Sigmoid colon (tissue), 7 donors: ENCODE results near the gene NTMT1. TPM values are rescaled to one million over a fixed set of nuclear protein-coding genes. Genes with fewer than 3 reads are reported as not detected.
A peak's percentile ranks its signal among the peaks of the same experiment; 100 is the strongest.

Experiments
- DNase-seq: peaks from one replicate; pipeline ENCODE4 v3.0.0-alpha.2; 2019
- H3K27ac ChIP-seq, 4 donors: fragments of 200-600 bp; sonication (generic); one replicate each; pipeline ENCODE4 v1.5.1; 2016 to 2019; ENCODE audit warnings: mild to moderate bottlenecking in 1 of 4
- H3K27me3 ChIP-seq, 3 donors: fragments of 200-600 bp; sonication (generic); one replicate each; pipeline ENCODE4 v1.5.1; 2019; ENCODE audit warnings: mild to moderate bottlenecking in 1 of 3
- H3K36me3 ChIP-seq, 4 donors: fragments of 200-600 bp; sonication (generic); one replicate each; pipeline ENCODE4 v1.5.1; 2016 to 2019
- H3K4me1 ChIP-seq, 4 donors: fragments of 200-600 bp; sonication (generic); one replicate each; pipeline ENCODE4 v1.5.1; 2017 to 2019
- H3K4me3 ChIP-seq, 4 donors: fragments of 200-600 bp; sonication (generic); one replicate each; pipeline ENCODE4 v1.5.1; 2017 to 2019; ENCODE audit warnings: mild to moderate bottlenecking in 2 of 4, moderate library complexity in 1 of 4
- H3K9me3 ChIP-seq, 4 donors: fragments of 200-600 bp in 3 of 4; sonication (generic) in 3 of 4; one replicate each; pipeline versions ENCODE4 v1.5.1 to v1.6.1; 2013 to 2019
- EP300 ChIP-seq, 4 donors: sonication (generic); formaldehyde crosslinking; IDR thresholded peaks; one replicate each; pipeline ENCODE4 v1.6.1; 2017; ENCODE audit warnings: antibody characterized with exemption in 4 of 4
- POLR2A ChIP-seq, 2 donors: fragments of 450-650 bp; IDR thresholded peaks; one replicate each; pipeline ENCODE4 v1.6.1; 2016; ENCODE audit warnings: antibody characterized with exemption in 2 of 2, mild to moderate bottlenecking in 2 of 2, moderate library complexity in 2 of 2
- POLR2AphosphoS5 ChIP-seq, 4 donors: sonication (generic); formaldehyde crosslinking; IDR thresholded peaks; one replicate each; pipeline ENCODE4 v1.6.1; 2017; ENCODE audit warnings: antibody characterized with exemption in 4 of 4
- WGBS, 2 donors: extraction: QIAGEN DNeasy Blood & Tissue Kit; methylation state at CpG; one replicate each; pipeline ENCODE4 v1.1.7; 2013; 5-methylcytosine and 5-hydroxymethylcytosine counted together
- intact Hi-C: fragments of 100-400 bp; cut with DNase I; formaldehyde crosslinking; loops from one replicate; pipeline ENCODE4 v1.15.1; 2023
- polyA plus RNA-seq, 3 donors: library from polyadenylated mRNA; stranded (reverse); fragments of 200-250 nt; gene quantifications; one replicate each; pipeline ENCODE4 v1.2.3, GENCODE V29; 2013
- total RNA-seq, 4 donors: library from RNA; depleted of rRNA; stranded (reverse); fragments of >200 nt; gene quantifications; one replicate each; pipeline ENCODE4 v1.1.0, GENCODE V29; 2016
- TF ChIP-seq, protein P1 (sequence below), 4 experiments: fragments of 450-650 bp in 3 of 4; fragments of 200-600 bp in 1 of 4; IDR thresholded peaks; one replicate each; pipeline ENCODE4 v1.5.1; 2016 to 2019; ENCODE audit warnings: antibody characterized with exemption in 4 of 4, mild to moderate bottlenecking in 3 of 4, moderate library complexity in 2 of 4
- donor health status: healthy with polysubstance abuse.
- donor health status: Bipolar disorder and iron deficiency.
- donor health status: healthy.

Gene NTMT1
- total and polyA plus RNA-seq, 7 donors, result 5.8 to 49.3 (median 22.5) TPM

GRCh38 chr9:129597355-129598088, 28.4 kb upstream of the NTMT1 start:
- DNase-seq, result peak; percentile 86
- peak in 1 of 4 donors; percentile 44 for TF ChIP-seq POLR2AphosphoS5 (IDR thresholded peaks at IDR 0.05)
- no peak for TF ChIP-seq POLR2A (IDR thresholded peaks at IDR 0.05)
- Histone ChIP-seq H3K9me3 (no peaks in the 10 kb centered on the region), H3K4me1 (peaks cover 0 to 23% (median 22%) of the 10 kb centered on the region in 4 donors), H3K4me3 (peak overlapping the region; percentile 16 to 58 (median 51)), H3K36me3 (no peaks in the 10 kb centered on the region), H3K27me3 (no peaks in the 10 kb centered on the region), H3K27ac (peak overlapping the region; percentile 86 to 91 (median 88))
- 1 to 4% methylated on average over 57 of the region's 57 CpGs for WGBS, 2 donors
- intact Hi-C loops, result no loop called here

DNA sequence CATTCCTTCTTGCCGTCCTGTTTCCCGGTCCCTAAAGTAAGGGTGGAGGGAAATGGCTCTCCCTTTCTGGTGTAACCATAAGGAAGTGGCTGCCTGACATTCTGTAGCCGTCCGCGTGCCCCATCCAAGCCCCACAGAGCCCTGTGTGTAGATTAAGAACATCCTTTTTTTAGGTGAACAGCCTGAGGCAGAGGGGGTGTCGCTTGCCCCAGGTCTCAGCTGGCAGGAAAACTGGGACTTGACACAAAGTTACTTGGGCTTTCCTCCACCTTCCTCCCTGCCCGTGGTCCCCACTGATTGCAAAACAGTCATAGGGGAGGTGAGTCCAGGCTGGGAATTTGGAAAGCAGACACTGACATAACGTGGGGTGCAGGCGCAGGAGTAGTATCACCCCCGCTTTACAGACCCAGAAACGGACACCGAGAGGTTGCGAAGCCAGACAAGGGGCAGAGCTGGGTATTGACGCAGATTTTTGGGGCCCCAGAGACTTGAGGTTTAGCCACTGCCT, 27.8 kb upstream of the NTMT1 start:
- DNase-seq, result no peak
- intact Hi-C loops, result no loop called here
- Histone ChIP-seq H3K9me3 (no peaks in the 10 kb centered on the region), H3K4me3 (peak overlapping the region in 2 of 4 donors; percentile 53 to 58), H3K4me1 (peaks cover 0 to 23% (median 22%) of the 10 kb centered on the region in 4 donors), H3K27ac (peak overlapping the region; percentile 86 to 91 (median 88)), H3K27me3 (no peaks in the 10 kb centered on the region), H3K36me3 (no peaks in the 10 kb centered on the region)
- 48% methylated on average over 14 of the region's 14 CpGs for WGBS, 2 donors
- TF ChIP-seq EP300 (IDR thresholded peaks at IDR 0.05), result no peak
- TF ChIP-seq POLR2A (IDR thresholded peaks at IDR 0.05), result no peak
- TF ChIP-seq POLR2AphosphoS5 (IDR thresholded peaks at IDR 0.05), result no peak
- TF ChIP-seq, protein P1, sequence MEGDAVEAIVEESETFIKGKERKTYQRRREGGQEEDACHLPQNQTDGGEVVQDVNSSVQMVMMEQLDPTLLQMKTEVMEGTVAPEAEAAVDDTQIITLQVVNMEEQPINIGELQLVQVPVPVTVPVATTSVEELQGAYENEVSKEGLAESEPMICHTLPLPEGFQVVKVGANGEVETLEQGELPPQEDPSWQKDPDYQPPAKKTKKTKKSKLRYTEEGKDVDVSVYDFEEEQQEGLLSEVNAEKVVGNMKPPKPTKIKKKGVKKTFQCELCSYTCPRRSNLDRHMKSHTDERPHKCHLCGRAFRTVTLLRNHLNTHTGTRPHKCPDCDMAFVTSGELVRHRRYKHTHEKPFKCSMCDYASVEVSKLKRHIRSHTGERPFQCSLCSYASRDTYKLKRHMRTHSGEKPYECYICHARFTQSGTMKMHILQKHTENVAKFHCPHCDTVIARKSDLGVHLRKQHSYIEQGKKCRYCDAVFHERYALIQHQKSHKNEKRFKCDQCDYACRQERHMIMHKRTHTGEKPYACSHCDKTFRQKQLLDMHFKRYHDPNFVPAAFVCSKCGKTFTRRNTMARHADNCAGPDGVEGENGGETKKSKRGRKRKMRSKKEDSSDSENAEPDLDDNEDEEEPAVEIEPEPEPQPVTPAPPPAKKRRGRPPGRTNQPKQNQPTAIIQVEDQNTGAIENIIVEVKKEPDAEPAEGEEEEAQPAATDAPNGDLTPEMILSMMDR (IDR thresholded peaks at IDR 0.05), result no peak

- Histone ChIP-seq H3K4me1 (peaks cover 0 to 22% (median 22%) of the 10 kb centered on the region in 4 donors), H3K27ac (no peak overlapping the region), H3K27me3 (no peaks in the 10 kb centered on the region), H3K4me3 (no peak overlapping the region), H3K36me3 (no peaks in the 10 kb centered on the region), H3K9me3 (no peaks in the 10 kb centered on the region)
- intact Hi-C loops, result no loop called here
- TF ChIP-seq POLR2A (IDR thresholded peaks at IDR 0.05) (no peak), POLR2AphosphoS5 (IDR thresholded peaks at IDR 0.05) (no peak), EP300 (IDR thresholded peaks at IDR 0.05) (no peak)
- TF ChIP-seq, protein P1 (IDR thresholded peaks at IDR 0.05), result no peak
- 83 to 84% methylated on average over 9 of the region's 9 CpGs for WGBS, 2 donors
- DNase-seq, result no peak
Observed at GRCh38 chr9:129601082-129601674, 24.8 kb upstream of the NTMT1 start.

- no peaks in the 10 kb centered on the region for H3K36me3 ChIP-seq
- no peak for DNase-seq
- intact Hi-C loops, result no loop called here
- WGBS, 2 donors, result 62 to 64% methylated on average over 10 of the region's 10 CpGs
- TF ChIP-seq EP300 (IDR thresholded peaks at IDR 0.05) (no peak), POLR2A (IDR thresholded peaks at IDR 0.05) (no peak), POLR2AphosphoS5 (IDR thresholded peaks at IDR 0.05) (no peak)
- TF ChIP-seq, protein P1 (IDR thresholded peaks at IDR 0.05), result no peak
- no peaks in the 10 kb centered on the region for H3K9me3 ChIP-seq
- H3K4me3 ChIP-seq, result no peak overlapping the region
- peaks cover 0 to 20% (median 10%) of the 10 kb centered on the region in 4 donors for H3K4me1 ChIP-seq
- H3K27me3 ChIP-seq, result no peaks in the 10 kb centered on the region
- H3K27ac ChIP-seq, result no peak overlapping the region
Observed at GRCh38 chr9:129602598-129603415, 23.2 kb upstream of the NTMT1 start.
